Stimulated activated CD4-positive, alpha-beta T cell treated with anti-CD3 and anti-CD28 coated beads, Interleukin-12 subunit alpha, Interleukin-12 subunit beta, amount 100 ng/mL, for 24 hours (primary cell): Measurements from ENCODE around the gene FPR1.

Source experiments
- DNase-seq, 2 experiments: peaks; one replicate each; pipeline ENCODE4 v3.0.0-alpha.2; 2020; ENCODE audit warnings: low read depth in 2 of 2

FPR1 gene

DNA sequence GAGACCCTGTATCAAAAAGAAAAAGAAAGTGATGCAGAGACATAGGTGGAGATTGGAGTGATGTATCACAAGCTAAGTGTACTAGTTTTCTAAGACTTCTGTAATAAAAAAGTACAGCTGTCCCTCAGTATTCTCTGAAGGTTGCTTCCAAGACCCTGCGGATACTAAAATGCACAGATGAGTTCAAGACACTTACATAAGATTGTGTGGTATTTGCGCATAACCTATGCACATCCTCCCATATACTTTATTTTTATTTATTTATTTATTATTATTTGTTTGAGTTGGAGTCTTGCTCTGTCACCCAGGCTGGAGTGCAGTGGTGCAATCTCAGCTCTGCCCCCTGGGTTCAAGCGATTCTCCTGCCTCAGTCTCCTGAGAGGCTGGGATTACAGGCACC lies 14.3 kb downstream of the FPR1 start:
- DNase-seq, result no peak

DNA sequence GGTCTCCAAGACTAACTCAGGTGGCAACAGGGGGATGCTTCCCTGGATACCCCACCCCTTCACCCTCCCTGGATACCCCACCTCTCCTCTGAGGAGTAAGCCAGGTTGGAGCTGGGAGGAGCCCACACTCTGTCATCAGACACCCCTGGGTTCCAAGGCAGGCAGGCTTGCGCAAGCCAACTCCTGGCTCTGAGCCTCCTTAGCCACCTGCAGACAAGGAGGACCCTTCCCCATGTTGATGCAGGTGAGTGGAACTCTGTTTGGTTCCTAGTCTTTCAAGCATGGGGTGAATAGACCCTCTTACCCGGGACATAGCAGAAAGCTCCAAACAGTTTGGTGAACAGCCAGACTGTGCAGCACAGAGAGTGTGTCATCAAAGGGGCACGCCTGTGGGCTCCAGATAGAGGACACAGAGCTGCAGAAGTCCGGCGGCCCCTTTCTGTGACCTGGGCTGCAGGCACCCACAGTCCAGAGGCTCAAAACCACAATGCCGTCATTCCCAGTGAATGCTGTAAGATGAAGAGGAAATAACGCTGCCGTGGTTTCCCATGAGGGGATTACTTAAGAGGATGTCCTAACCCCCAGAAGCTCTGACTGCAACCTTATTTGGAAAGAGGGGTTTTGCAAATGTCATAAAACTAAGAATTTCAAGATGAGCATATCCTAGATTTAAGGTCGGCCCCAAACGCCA lies 15.8 kb downstream of the FPR1 start:
- no peak for DNase-seq

DNA sequence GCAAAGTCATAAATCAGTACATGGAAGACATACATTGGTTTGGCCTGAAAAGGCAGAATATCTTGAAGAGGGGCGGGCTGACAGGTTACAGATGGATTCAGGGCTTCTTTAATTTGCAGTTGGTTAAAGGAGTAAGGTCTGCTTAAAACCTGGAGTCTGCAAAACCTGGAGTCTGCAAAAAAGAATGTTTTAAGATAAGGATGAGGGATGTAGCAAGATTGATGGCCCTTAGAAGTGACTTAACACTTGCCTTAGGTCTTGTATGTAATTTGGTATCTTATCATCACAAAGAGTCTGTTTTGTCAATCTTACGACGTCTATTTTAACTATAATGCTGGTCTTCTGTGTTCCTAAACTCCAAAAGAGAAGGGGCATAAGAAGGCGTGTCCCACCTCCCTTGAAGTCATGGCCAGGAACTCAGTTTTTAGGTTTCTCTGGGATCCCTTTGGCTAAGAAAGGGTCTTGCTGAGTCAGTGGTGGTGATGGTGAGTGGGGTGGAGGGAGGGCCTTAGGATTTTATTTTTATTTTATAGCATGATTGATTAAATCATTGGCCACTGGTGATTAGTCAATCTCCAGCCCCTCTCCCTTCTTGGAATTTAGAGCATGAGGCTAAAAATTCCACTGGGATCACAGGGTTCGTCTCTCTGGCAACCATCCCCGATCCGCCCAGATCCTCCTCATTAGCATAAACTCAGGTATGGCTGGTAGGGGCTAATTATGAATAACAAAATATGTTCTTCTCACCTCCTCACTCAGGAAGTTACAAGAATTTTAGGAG lies 17.7 kb downstream of the FPR1 start:
- DNase-seq, result no peak

DNA sequence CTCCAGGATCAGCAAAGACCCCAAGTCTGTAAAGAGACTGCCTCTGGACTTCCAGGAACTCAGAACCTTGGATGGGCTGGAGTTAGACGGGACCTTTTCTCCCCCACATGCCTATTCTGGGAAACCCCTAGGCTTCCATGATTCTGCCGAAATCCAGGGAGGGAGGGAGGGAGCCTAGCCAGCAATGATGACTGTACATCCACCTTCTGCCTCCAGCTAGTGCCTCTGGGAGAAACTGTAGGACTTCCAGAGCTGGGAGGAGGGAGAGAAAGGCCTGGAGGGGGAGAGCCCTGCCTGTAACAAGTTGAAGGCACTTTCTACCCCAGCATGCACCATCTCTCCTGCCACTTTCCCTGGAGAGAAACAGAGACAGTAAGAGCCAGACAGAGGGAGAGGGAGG lies 21.9 kb downstream of the FPR1 start:
- DNase-seq, result no peak

DNA sequence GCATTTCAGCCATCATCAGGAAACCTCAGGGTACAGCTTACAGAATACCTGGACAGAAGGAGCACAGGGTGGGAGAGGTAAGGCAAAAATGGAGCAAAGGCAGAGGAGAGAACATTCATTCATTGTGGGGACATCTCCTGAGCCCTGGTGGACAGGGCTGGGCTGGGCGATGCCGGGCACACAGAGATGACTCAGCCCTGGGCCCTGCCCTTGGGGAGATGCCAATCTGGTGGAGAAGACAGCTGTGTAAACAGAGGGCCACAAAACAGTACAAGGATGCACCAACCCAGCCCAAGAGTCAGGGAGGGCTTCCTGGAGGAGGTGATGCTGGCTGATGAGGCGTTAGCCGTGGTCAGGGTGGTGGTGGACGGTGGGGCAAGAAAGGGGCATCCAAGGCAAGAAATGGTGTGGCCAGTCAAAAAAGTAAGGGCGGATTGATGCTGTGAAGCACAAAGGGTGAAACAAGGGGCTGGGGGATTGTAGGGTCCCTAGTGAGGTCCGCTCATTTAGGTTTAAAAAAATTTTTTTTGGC lies 24.3 kb downstream of the FPR1 start:
- no peak for DNase-seq

DNA sequence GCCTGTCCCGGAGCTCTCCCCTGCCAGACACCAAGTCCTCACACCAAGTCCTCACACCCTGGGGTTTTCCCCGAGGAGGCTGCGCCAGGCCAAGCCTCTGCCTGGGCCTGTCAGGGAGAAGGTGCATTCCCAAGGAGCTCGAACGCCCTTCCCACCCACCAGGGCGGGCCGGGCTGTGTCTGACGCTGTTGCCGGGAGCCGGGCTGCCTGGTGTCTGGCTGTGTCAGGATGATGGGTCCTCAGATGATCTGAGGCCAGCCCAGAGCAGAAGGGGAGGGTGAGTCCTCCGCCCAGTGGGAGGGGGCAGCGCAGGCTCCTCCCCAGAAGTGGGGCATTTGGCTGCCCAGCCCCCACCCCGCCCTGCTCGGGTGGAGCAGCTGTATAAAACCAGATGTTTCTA lies 25.6 kb downstream of the FPR1 start:
- no peak for DNase-seq

DNA sequence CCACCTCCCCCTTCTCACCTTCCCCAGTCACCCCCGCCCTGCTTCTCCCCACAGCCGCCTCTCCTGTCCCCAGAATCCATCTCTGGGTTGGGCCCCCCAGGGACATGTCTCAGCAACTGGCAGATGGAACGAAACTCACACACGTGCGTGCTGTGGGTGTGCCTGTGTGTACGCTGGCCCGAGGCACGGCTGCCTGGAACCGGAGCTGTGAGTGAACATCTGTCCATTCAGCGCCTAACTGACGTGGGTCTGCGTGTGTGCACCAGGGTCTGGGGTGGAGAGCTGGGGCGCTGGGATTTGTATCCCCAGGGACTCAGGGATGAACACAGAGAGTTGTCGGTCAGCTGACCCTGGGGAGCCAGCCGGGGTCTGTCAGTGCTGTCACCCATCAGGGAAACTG lies 27.1 kb downstream of the FPR1 start:
- no peak for DNase-seq

DNA sequence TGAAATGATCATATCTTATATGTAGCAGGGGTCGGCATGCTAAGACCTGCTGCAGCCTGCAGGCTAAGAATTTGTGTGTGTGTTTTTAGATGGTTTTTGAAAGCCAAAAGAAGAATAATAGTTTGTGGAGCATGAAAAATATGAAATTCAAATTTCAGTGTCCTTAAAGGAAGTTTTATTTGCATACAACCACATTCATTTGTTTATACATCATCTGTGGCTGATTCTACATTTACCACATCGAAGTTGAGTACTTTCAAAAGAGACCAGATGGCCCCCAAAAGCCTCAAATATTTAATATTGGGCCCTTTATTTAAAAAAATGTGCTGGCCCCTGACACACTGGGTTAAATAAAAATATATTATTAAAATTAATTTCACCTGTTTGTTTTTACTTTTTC lies 29.2 kb downstream of the FPR1 start:
- no peak for DNase-seq

DNA sequence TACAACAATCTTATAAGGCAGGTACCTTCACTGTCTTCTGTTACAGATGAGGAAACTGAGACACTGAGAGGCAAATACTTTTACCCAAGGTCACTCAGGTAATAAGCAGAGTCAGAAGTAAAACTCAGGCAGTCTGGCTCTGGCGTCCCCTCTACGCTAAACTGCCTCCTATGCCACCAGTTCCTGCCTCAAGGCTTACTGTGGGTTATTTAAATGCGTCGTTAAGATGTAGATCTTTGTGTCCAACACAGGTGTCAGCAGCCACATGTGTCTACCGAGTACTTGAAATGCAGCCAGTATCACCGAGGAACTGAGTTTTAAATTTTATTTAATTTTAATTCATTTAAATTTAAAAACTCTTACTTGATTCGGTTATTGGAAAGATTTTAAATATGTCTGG lies 29.8 kb downstream of the FPR1 start:
- no peak for DNase-seq

DNA sequence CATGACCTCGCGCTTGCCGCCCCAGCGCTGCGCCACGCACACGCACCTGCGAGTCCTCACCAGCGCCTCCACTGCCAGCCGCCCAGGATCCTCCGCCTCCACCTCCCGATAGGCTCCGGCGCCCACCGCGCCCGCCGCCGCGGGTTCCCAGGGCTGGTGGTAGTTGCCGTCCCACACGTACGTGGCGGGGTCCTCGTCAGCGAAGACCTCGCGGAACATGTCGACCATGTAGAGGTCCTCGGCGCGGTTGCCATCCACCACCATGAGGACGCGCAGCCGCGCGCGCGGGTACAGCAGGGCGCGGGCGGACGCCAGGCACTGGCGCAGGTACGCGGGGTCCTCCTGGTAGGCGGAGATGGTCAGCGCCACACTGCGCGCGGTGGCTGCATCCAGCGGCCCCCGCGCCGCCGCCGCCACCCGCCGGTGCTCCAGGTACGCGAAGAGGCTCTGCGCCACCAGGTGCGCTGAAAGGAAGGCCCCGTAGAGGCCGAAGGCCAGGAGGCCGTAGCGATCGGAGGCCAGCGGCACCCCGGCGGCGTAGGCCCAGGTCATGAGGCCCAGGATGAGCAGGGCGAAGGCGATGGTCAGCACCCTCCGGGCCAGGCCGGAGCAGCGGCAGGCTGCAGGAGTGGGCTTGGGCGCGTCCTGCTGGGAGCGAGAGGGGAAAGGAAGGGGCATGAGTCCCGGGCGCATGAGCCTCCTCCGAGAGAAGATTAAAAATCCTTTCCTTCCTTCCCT lies 32.3 kb downstream of the FPR1 start:
- no peak for DNase-seq

DNA sequence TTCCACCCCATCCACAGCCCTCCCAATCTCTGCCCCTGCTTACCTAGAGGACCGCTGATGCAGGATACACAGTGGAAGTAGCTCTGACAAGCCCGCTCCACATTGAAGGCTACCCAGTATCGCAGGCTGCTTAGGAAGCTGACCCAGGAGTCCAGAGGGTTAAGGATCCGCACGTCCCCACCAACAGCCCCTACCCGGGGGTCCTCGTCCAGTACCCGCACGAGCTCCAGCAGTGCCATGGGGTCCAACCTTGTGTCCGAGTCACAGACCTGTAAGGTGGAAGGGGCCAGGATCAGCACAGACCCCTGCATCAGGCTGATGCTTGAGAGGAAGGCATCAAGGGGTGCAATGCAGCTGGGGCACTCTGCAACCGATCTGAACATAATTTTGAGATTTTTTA lies 34.8 kb downstream of the FPR1 start:
- no peak for DNase-seq

DNA sequence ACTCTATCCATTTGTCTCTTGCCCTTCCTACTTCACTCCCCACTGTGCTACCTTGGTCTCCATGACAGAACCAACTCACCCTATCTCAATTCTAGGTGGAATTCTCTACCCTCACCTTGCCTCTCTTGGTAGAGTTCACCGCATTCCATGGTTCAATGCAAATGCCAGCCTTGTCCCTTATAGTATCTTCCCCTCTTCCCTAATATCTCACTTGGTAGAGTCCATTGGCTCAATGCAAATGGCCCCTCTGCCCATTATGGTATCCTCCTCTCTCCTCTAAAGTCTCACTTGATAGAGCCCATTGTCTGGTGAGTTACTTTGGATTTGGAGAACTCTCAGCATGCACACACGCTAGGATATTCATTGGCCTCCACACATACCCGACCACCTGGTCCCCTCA lies 35.8 kb downstream of the FPR1 start:
- no peak for DNase-seq

DNA sequence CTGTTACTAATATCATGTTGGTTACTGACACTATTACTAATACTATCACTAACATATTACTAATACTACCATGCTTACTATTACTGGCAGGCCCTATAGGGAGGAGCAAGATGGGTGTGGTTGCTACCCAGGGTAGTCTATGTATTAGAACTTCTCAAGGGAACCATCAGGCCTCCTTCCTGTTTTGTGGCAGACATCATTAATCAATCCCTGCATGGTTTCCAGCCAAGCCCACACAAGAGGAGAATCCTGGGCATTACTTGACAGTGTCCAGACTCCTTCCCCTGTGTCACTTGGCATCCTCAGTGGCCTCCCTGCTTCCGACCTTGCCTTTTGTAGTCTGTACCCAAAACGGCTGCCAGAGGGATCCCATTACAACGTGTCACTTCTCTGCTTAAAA lies 36.8 kb downstream of the FPR1 start:
- DNase-seq, result no peak

DNA sequence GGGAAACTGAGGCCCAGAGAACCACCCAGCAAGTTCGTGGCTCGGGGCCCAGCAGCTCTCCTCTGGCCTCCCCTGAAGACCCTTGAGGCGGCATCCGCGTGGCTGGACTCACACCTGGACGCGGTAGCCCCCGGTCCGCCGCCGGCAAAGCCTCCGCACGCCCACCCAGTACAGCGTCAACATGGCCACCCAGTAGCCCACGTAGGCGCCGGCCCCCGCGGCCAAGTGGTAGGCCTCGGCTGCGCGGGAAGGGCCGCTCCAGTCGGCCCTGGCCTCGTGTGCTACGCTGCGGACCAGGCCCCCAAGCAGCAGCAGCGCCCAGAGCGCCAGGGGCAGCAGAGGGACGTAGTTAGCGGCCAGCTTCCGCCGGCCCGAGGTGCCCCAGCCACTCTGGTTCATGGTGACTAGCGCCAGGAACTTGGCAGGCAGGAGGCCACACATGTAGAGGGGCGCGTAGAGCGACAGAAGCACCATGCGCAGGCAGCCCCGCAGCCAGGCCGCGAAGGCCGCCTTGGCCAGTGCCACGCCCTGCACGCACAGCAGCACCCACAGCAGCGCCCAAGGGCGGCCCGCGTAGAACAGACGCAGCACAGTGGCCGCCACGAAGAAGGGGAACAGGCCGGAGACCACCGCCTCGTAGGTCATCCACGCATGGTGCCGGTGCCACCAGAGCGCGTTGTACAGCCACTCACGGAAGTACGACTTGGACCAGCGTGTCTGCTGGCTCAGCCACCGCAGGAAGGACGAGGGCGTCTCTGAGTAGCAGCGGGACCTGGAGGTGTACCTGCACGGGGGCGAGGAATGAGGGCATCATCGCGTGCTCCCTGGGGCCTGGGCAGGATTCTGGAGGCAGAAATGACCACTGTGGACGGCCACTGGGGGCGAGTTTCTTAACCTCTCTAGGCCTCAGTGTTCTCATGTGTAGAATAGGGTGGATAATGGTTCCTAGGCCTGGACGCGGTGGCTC lies 38.1 kb downstream of the FPR1 start:
- no peak for DNase-seq

DNA sequence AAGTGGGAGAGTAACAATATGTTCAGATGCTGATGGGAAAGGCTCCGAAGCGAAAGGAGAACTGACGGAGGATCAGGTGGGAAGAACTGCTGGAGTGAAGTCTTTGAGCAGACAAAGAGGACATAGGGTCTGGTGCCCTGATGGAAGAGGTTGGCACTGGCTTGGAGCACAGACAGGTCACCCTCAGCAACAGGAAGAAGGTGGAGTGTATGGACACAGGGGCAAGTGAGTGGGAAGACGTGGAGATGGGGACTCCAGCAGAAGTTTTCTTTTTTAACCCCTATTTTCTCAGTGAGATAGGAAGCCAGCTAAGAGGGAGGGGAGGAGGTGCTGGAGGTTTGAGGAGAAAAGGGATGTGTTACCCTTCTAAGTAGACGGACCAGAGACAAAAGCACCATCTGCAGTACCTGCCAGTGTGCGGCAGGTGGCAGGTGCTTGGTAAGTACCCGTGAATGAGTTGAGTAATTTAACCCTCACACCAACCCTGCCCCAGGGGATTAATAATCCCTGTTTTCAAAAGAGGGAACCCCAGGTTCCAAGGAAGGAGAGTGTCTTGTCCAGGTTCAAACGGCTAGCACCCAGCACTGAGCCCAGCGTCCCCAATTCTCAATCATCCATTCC lies 39.1 kb downstream of the FPR1 start:
- DNase-seq, result no peak

DNA sequence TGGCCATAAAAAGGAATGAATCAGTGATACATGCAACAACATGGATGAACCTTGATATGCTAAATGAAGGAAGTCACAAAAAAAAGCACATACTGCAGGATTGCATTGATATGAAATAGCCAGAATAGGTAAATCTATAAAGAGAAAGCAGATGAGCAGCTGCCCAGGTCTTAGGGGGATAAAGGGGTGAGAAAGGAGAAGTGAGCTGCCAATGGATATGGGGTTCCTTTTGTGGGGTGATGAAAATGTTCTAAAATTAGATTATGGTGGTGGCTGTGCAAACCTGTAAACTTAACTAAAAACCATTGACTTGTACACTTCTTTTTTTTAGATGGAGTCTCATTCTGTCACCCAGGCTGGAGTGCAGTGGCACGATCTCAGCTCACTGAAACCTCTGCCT lies 40.0 kb downstream of the FPR1 start:
- DNase-seq, result no peak

DNA sequence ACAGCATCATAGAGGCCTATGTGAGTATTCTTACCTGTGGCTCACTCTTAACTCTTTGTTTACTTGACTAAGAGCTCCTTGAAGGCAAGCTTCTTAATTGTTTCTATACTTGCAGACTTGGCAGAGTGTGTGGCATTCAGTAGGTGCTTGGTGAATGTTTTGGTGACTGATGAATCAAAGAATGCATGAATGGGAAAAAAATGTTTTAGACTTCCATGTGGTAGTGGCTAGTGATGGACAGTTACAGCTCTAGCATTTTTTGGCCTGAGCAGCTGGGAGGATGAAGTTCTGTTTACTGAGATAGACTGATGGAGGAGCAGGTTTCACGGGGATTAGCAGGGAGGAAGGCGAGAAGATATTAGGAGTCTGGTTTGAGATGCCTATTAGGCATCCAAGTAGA lies 41.5 kb downstream of the FPR1 start:
- no peak for DNase-seq

DNA sequence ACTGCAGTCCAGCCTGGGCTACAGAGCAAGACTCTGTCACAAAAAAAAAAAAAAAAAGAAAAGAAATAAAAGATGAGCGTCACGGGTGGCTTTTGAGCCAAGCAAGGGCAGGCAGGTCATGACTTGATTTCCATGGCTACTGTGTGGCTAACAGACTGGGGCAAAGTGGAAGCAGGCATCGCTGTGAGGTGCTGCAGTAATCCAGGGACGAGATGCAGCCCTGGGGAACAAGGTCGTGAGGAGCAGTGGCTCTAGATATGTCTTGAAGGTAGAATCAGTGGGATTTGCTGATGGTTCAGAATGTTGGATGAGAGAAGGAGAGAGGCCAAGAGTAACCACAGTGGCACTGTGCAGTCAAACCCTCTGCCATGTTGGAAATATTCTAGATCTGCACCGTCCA lies 42.1 kb downstream of the FPR1 start:
- DNase-seq, result no peak

DNA sequence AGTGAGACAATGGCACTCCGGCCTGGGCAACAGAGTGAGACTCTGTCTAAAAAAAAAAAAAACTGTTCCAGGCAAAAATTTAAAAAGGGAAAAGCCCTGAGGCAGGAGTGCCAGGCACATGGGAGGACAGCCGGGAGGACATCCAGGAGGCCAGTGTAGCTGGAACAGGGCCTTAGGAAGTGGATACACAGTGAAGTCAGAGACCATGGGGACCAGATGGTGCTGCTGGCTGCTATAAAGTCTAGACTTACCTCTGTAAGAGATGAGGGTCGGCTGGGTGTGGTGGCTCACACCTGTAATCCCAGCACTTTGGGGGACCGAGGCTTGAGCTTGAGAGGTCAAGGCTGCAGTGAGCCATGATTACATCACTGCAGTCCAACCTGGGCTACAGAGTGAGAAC lies 42.9 kb downstream of the FPR1 start:
- DNase-seq, result no peak

DNA sequence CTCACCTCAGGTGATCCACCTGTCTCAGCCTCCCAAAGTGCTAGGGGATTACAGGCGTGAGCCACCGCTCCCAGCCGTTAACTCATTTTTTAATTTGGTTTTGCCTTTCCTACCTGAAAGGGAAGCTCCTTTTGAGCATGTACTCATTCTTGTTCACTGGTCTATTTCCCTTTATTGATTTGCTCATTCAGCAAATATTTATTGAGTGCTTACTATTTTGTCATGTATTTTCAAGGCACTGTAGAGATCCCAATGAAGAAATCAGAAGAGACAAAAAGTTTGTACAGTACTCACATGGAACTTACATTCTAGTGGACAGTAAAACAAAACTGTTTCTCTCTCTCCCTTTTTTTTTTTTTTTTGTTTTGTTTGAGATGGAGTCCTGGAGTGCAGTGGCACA lies 44.8 kb downstream of the FPR1 start:
- DNase-seq, result no peak

DNA sequence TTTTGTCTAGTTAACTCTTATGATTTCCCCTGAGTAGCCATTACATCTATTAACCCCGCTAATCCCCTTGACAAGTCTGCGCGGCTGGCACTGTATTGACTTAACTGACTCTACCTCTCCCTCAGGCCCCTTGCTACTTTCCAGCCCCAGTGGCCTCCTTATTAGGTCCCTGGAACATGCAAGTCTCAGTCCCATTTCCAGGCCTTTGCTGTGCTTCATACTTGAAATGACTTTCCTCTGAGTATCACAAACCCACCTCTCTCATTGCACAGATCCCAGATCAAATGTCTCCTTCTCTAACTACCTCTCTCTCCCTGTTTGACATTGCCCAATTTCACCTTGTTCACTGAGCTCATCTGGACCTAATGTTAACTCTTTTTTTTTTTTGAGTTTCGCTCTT lies 45.4 kb downstream of the FPR1 start:
- no peak for DNase-seq
